G401 (cell line): Measurements from ENCODE around the gene ARSI. TPM values are rescaled to one million over a fixed set of nuclear protein-coding genes. Genes with fewer than 3 reads are reported as not detected.

Source experiments
- DNase-seq: peaks from one replicate; pipeline ENCODE4 v3.0.0-alpha.2; 2015; ENCODE audit warnings: low spot score
- in situ Hi-C: cut with HindIII; loops from 2 replicates; pipeline ENCODE4 v1.10.0; 2016; ENCODE audit warnings: low sequenced_read_pairs, mixed read lengths
- total RNA-seq: library from RNA; depleted of rRNA; stranded (reverse); fragments of >200 nt; shearing (Covaris generic); gene quantifications from 2 replicates; pipeline ENCODE4 v1.2.3, GENCODE V29; 2014

The ARSI gene
- total RNA-seq, 1 experiment from 2014 or later, result 89.2 TPM

DNA sequence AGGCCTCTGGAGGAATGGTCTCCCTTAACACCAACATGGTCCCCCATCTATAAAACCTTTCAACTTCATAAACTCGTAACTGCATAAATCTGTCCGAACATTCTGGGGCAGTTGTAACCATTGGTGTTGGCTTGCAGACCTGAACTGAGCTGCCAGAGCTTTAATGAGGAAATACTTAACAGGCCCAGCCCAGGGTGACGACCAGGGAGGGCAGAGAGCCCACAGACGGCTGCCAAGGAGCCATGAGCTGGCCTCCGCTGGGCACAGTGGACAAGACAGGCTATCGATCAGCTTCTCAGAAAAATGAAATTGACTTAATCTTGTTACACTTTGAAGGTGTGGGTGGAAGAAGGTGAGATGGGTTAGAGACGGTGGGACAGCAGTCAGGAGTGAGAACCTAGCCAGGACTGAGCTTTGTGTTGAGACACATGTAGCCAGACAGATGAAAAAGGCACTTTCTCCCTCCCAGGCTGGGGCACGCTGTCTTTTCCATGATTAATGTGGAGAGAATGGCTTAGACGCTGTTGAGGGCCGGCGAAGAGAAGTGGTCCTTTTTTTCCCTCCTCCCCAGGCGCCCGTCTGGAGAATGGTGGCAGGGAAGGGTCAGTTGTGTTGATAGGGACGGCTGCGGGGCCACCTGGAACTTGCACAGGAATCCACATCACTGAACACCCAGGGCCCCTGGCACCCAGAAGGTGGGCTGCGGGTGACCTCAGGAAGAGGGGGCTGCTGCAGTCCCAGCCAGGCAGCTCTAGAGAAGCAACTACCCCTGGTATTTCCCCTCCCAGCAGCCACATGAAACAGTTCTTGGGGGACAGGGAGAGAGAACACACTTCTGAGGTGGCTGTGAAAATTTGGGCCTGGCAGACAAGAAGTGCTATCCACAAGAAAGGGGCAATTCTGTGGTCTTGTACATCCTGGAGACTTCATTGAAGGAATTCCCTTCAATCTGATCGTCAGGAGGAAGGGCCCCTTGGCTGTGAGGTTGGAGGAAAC lies 27.5 kb upstream of the ARSI start:
- no peak for DNase-seq
- in situ Hi-C loops, result no loop called here

GRCh38 chr5:150329038-150329437 lies 26.3 kb upstream of the ARSI start:
- DNase-seq, result no peak
- in situ Hi-C loops, result no loop called here

DNA sequence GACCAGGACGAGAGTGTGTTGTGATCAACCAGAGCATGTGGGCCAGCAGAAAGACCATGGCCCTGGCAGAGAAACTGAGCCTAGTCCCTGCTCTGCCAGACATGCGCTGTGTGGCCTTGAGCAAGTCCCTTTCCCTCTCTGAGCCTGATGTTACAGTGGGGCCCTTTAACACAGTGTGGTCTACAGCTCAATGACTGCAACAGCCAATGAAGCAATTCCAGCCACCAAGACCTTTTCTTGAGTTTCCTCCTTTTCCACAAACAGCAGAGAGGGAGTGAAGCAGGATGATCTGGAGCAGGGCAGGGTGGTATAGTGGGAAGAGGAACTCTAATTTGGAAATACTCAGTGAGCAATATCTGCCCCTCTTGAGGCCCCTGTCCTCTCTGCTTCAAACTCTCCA lies 25.8 kb upstream of the ARSI start:
- no peak for DNase-seq
- in situ Hi-C loops, result no loop called here

- in situ Hi-C loops, result no loop called here
- no peak for DNase-seq
These were observed 24.4 kb upstream of the ARSI start for GRCh38 chr5:150327139-150327538.

DNA sequence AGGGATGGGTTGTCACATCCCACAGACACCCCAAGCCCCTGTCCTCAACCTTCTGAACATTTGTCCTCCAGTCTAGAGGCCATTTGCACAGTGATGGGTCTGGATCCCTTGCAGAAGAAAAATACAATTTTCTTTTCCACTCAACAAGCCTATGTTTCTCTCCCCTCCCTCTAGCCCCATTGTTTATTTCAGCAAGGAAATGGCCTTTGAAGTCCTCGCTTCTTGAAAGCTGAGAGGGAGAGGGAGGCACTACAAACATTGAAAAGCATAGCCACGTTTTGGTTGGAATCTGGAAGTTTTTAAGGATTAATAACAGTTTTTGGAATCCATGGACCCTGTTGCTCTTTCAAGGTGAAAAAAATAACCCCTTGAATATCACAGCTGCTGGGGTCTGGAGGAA lies 24.0 kb upstream of the ARSI start:
- no peak for DNase-seq
- in situ Hi-C loops, result no loop called here

GRCh38 chr5:150325426-150325825 lies 22.7 kb upstream of the ARSI start:
- in situ Hi-C loops, result no loop called here

GRCh38 chr5:150323819-150324218 lies 21.1 kb upstream of the ARSI start:
- no peak for DNase-seq
- in situ Hi-C loops, result no loop called here

More at GRCh38 chr5:150325426-150325825, 22.7 kb upstream of the ARSI start:
- DNase-seq, result no peak

DNA sequence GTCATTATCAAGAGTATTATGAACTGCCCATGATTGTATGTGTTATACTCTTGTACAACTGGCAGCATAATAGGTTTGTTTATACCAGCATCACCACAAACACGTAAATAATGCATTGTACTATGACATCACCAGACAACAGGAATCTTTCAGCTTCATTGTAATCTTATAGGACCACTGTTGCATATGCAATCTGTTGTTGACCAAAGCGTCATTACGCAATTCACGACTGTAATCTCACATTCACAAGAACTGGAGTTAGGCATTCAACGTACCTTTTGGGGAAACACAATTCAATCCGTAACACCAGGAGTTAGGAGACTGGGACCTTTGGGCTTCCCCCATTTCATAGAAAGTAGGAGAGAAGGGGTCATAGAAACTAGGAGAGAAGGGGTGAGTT lies 20.4 kb upstream of the ARSI start:
- in situ Hi-C loops, result no loop called here
- DNase-seq, result no peak

DNA sequence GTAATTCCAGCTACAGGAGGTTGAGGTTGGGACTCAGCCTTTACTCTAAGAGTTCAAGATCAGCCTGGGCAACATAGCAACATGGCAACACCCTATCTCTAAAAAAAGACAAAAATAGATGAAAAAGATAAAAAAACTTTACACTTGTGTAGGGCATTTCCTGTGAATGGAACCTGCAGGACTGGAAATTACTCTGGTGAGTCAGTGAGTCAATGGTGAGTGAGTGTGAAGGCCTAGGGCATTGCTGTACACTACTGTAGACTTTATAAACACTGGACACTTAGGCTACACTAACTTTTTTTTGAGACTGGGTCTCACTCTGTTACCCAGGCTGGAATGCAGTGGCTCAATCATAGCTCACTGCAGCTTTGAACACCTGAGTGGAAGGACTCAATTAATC lies 19.5 kb upstream of the ARSI start:
- DNase-seq, result no peak
- in situ Hi-C loops, result no loop called here

- DNase-seq, result no peak
- in situ Hi-C loops, result no loop called here
These were observed 19.1 kb upstream of the ARSI start for GRCh38 chr5:150321784-150322183.

DNA sequence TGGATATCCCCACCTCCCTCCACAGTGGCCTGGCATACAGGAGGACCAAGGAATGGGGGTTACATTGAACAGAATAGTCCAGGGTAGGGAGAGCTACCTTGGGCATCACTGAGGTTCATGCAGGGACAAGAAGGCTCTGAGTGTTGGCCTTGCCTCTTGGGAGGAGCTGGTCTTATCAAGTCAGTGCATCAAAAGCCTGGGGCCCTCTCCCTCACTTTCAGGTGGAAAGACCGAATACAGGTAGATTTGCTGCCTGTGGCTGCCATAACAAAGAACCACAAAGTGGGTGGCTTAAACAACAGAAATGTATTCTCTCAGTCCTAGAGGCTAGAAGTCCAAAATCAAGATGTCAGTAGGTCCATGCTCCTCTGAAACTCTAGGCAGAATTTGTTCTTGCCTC lies 18.5 kb upstream of the ARSI start:
- in situ Hi-C loops, result no loop called here

DNA sequence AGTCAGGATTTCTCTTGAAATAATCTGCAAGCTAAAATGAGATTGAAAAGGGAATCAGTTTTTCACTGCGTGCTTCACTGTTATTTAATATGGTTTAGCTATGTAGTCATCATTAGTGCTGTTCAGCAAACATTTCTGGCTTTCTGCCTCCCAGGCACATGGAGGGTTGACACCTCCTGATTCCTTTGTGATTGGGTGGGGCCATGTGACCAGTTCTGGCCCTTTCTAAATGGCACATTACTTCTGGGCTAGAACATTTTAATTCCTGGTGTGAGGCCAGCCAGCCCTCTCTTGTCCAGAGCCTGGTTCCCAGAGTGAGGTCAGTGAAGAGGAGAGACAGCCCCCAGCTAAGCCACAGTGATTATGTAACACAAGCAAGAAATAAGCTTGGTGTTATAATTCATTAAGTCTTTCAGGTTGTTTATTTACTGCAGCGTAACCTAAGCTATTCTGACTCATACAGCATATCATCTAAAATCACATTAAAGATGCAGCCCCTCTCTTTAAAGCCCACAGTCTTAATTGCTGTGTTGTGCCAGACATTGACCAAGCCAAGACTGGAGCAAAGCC lies 17.4 kb upstream of the ARSI start:
- in situ Hi-C loops, result no loop called here
- peak; percentile 67 for DNase-seq

More for the DNA sequence above, 18.5 kb upstream of the ARSI start:
- no peak for DNase-seq

- in situ Hi-C loops, result no loop called here
These were observed 16.7 kb upstream of the ARSI start for GRCh38 chr5:150319484-150319790.

GRCh38 chr5:150318613-150319483 lies 16.1 kb upstream of the ARSI start:
- no peak for DNase-seq
- in situ Hi-C loops, result no loop called here

More at GRCh38 chr5:150319484-150319790, 16.7 kb upstream of the ARSI start:
- no peak for DNase-seq

- in situ Hi-C loops, result no loop called here
These were observed 14.6 kb upstream of the ARSI start for GRCh38 chr5:150317048-150318003.

GRCh38 chr5:150316320-150316719 lies 13.6 kb upstream of the ARSI start:
- in situ Hi-C loops, result no loop called here
- DNase-seq, result no peak

More at GRCh38 chr5:150317048-150318003, 14.6 kb upstream of the ARSI start:
- DNase-seq, result peak; percentile 20

- in situ Hi-C loops, result no loop called here
- DNase-seq, result no peak
These were observed 12.5 kb upstream of the ARSI start for GRCh38 chr5:150315245-150315644.

- in situ Hi-C loops, result no loop called here
- no peak for DNase-seq
These were observed 11.4 kb upstream of the ARSI start for GRCh38 chr5:150313921-150314716.
